T-cell (primary cell): ENCODE measurements around the gene KEL. TPM values are rescaled to one million over a fixed set of nuclear protein-coding genes. Genes with fewer than 3 reads are reported as not detected.

Source experiments
- total RNA-seq, 35 experiments: library from RNA in 6 of 35; stranded (reverse) in 6 of 35; fragments of 120-200 nt in 1 of 35; gene quantifications; one replicate each; pipeline versions ENCODE4 v1.2.1 to v1.2.4 and lab custom pipeline; 2013 to 2026

Gene KEL
- total RNA-seq, 5 donors from 2014 or later (not counting 1 experiment from before 2014, with no cell fraction given) = 0.14 to 0.82 (median 0.28) TPM

Other genes starting within 250 kb of the KEL start
- gene PRSS1, start 212.9 kb downstream of the KEL start, total RNA-seq = 10 to 100 TPM in 3 of 5 donors, not detected in 2; 16.0 to 23.7 (median 20.8) TPM
- 10 to 100 TPM in 3 of 5 donors, not detected in 2; 47.1 to 64.6 (median 57.7) TPM for gene PRSS2, start 191.4 kb downstream of the KEL start, total RNA-seq
- 10 to 100 TPM; 37.2 to 76.2 (median 62.3) TPM for gene EPHB6, start 107.3 kb downstream of the KEL start, total RNA-seq
- gene TRPV6, start 76.6 kb downstream of the KEL start, total RNA-seq = not detected
- not detected for gene TRPV5, start 28.6 kb downstream of the KEL start, total RNA-seq
- gene LLCFC1, start 22.9 kb downstream of the KEL start, total RNA-seq = not detected
- not detected for gene OR9A2, start 64.8 kb upstream of the KEL start, total RNA-seq
- gene OR6V1, start 90.0 kb upstream of the KEL start, total RNA-seq = not detected
- not detected for gene PIP, start 169.7 kb upstream of the KEL start, total RNA-seq
- gene TAS2R39, start 221.1 kb upstream of the KEL start, total RNA-seq = not detected